NCI-H2081 (cell line): ENCODE data around the gene FOXF2.
A peak's percentile ranks its signal among the peaks of the same experiment; 100 is the strongest.

ENCODE experiments used
- DNase-seq, 2 experiments: peaks; one replicate each; lab custom pipeline; 2025; lab: John Stamatoyannopoulos, UW

The FOXF2 gene

GRCh38 chr6:1391800-1392309 is 2.5 kb downstream of the FOXF2 start:
- no peak for DNase-seq

- no peak for DNase-seq
Observed at GRCh38 chr6:1392813-1393640, 3.7 kb downstream of the FOXF2 start.

- DNase-seq, result no peak
Observed at GRCh38 chr6:1393641-1394283, 4.4 kb downstream of the FOXF2 start.

GRCh38 chr6:1394514-1395463 is 5.4 kb downstream of the FOXF2 start:
- no peak for DNase-seq

- no peak for DNase-seq
Observed at GRCh38 chr6:1395506-1395905, 6.1 kb downstream of the FOXF2 start.

- no peak for DNase-seq
Observed at GRCh38 chr6:1395941-1396908, 6.8 kb downstream of the FOXF2 start.

GRCh38 chr6:1396952-1397868 is 7.8 kb downstream of the FOXF2 start:
- peak; percentile 51 to 65 for DNase-seq

GRCh38 chr6:1399085-1399780 is 9.9 kb downstream of the FOXF2 start:
- no peak for DNase-seq

GRCh38 chr6:1400126-1400850 is 10.9 kb downstream of the FOXF2 start:
- no peak for DNase-seq

GRCh38 chr6:1402369-1402768 is 13.0 kb downstream of the FOXF2 start:
- DNase-seq, result no peak

- no peak for DNase-seq
Observed at GRCh38 chr6:1402868-1403267, 13.5 kb downstream of the FOXF2 start.

- no peak for DNase-seq
Observed at GRCh38 chr6:1403851-1404712, 14.7 kb downstream of the FOXF2 start.

GRCh38 chr6:1404713-1405098 is 15.3 kb downstream of the FOXF2 start:
- no peak for DNase-seq

- DNase-seq, result no peak
Observed at GRCh38 chr6:1405221-1405620, 15.8 kb downstream of the FOXF2 start.

GRCh38 chr6:1406306-1407072 is 17.1 kb downstream of the FOXF2 start:
- no peak for DNase-seq

- no peak for DNase-seq
Observed at GRCh38 chr6:1407499-1407990, 18.2 kb downstream of the FOXF2 start.
